GM12875 (cell line): ENCODE results near the gene CCT3.
"Not testable (repeated sequence)": the region's sequence is repeated elsewhere in the genome, so short reads cannot be mapped to it uniquely, and the experiment has no call there.

ENCODE experiments used
- H3K4me3 ChIP-seq: one replicate; pipeline ENCODE4 v1.5.1; 2011; ENCODE audit warnings: low read depth, low read length, control low read depth
- TF ChIP-seq, protein P1 (sequence below): IDR thresholded peaks from 2 replicates; pipeline ENCODE4 v1.5.1; 2011; ENCODE audit warnings: low read depth, mild to moderate bottlenecking, control low read depth, inconsistent platforms, low read length, moderate library complexity, borderline replicate concordance; ENCODE audit not compliant: insufficient read depth

The CCT3 gene

DNA sequence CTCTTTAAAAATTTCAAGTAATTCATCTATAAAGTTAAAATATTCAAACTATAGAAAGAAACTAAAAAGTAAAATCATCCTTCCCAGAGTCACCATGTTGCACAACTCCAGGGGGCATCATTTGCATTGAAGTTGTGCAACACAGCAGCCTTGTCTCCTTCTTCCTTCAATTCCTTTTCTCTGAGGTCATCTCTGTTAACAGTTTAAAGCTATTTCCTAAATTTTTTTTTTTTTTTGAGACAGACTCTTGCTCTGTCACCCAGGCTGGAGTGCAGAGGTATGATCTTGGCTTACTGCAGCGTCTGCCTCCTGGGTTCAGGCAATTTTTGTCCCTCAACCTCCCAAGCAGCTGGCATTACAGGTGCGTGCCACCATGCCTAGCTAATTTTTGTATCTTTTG is 38.1 kb upstream of the CCT3 start:
- TF ChIP-seq, protein P1, sequence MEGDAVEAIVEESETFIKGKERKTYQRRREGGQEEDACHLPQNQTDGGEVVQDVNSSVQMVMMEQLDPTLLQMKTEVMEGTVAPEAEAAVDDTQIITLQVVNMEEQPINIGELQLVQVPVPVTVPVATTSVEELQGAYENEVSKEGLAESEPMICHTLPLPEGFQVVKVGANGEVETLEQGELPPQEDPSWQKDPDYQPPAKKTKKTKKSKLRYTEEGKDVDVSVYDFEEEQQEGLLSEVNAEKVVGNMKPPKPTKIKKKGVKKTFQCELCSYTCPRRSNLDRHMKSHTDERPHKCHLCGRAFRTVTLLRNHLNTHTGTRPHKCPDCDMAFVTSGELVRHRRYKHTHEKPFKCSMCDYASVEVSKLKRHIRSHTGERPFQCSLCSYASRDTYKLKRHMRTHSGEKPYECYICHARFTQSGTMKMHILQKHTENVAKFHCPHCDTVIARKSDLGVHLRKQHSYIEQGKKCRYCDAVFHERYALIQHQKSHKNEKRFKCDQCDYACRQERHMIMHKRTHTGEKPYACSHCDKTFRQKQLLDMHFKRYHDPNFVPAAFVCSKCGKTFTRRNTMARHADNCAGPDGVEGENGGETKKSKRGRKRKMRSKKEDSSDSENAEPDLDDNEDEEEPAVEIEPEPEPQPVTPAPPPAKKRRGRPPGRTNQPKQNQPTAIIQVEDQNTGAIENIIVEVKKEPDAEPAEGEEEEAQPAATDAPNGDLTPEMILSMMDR: no peak

DNA sequence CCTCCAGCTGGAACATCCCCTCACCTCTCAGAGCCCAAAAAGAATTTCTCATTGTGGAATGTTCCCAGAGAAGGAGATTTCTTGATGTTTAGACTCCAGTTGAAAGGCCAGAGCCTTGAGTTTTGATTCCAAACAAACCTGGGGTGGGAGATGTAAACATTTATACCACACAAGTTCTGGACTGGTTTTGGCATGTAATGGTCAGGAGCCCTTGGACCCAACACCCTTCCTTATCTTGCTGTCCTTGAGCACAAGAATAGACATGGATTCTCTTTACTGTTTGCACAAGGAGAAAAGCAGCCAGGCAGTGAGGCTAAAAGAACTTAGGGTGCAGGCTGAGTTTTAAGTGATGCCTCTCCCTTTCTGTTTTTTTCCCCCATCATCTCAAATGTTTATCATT is 35.5 kb upstream of the CCT3 start:
- TF ChIP-seq, protein P1: no peak
- no peak overlapping the region for H3K4me3 ChIP-seq

More for the DNA sequence above, 38.1 kb upstream of the CCT3 start:
- no peak overlapping the region for H3K4me3 ChIP-seq

DNA sequence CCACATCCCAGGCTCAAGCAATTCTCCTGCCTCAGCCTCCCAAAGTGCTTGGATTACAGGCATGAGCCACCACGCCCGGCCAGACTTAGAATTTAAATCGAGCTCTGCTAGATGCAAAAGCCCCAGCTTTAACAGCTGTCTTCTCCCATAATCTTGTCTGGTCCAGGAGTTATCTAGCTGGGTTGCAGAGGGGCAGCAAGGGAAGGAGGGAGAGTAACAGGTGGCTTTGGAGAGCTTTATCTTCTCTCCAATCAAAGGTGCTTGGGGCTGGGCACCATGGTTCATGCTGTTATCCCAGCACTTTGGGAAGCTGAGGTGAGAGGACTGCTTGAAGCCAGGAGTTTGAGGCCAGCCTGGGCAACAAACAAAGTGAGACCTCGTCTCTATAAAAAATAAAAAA is 34.8 kb upstream of the CCT3 start:
- H3K4me3 ChIP-seq: no peak overlapping the region
- TF ChIP-seq, protein P1: no peak

DNA sequence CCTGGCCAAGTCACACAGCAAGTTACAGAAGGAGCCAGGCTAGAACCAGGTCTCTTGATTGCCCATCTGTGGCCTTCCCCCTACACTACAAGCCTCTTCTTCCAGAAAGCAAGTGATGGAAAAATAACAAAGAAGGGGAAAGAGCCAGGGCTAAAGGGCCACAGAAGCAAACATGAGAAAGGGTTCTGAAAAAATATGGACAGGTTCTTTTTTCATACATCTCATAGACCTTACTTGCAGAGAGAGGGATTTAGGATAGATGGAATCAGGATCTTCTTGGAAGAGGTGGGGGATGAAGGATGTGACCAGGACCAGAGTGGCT is 34.1 kb upstream of the CCT3 start:
- no peak overlapping the region for H3K4me3 ChIP-seq
- TF ChIP-seq, protein P1: no peak

DNA sequence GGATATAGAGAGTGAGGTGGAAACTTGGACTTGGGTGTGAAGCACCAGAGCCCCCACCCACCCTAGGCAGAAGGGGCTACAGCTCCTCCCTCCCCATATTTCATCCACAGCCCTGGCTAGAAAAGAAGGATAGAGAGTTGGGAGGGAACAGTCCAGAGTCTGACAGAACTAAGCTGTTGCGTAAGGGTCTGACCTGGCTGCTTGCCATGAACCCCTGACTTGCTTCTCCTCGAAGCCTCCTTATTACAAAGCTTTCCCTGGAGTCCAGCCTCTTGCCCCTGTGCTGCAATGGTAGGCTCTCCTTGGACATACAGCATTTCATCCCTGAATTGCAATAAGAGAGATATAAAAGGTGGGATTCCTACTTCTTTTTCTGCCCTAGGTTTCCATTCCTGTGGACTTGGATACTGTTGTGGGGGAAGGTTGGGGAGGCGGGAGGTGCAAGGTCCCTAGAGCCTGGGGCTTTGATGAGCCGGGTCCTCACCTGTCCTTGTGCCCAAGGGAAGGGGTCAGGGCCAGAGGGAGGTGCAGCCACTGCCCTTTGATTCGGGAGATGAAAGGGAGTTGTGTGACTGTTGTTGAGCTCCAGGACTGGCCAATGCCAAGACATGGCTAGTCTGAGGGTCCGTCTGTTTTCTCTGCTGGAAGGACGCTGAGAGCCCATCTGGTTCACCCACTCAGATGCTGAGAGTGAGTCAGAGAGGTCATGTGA is 33.6 kb upstream of the CCT3 start:
- TF ChIP-seq, protein P1: no peak
- H3K4me3 ChIP-seq: no peak overlapping the region

DNA sequence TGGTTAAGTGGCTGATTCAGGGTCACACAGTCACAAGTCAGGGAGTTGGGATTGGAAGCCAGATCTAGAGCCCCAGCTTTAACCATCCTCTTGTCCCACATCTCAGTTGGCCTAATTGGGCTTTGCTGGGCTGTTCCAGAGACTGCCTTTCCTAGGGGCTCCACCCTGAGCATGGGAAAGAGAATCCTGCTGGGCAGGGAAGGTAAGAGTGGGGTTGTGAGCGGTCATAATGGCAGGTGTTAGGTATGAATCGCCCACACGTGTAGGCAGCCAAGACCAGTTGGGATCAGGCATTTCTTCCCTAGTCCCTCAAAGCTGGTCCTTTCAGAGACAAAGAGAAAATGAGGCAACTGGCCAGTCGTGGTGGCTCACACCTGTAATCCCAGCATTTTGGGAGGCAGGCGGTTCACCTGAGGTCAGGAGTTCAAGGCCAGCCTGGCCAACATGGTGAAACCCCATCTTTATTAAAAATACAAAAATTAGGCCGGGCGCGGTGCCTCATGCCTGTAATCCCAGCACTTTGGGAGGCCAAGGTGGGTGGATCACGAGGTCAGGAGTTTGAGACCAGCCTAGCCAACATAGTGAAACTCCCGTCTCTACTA is 31.7 kb upstream of the CCT3 start:
- H3K4me3 ChIP-seq: not testable (repeated sequence)

DNA sequence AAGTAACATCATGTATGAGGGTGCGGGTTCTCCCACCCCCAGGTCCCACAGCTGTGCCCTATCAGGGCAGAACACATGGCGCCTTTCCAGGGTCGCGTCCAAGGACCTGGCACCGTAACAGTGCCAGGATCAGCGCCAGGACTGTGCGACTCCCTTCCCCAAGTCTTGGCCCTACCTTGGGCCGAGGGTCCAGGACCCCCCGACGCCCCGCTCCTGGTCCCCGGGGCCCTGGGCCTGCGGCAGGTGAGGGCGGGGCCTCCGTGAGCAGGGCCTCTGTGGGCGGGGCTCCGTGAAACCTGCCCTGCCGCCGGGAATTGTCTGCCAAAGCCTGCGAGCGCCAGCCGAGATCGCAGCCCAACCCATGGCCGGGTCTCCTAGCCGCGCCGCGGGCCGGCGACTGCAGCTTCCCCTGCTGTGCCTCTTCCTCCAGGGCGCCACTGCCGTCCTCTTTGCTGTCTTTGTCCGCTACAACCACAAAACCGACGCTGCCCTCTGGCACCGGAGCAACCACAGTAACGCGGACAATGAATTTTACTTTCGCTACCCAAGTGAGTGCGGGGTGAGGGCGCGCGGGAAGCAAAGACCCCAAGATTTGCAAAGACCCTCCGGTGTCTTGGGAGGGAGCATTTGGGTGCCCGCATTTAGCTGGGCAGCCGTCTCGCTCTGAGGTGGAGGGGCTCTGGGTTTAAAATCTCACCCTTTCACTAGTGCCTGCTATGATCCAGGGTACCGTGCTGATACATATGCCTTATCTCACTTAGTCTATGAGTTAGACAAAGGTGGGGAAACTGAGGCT is 31.0 kb upstream of the CCT3 start, which contains the start of gene RHBG:
TSS of gene RHBG (plus strand) at position 323 of the 796 bp plus-strand sequence. CDS start at position 362, 39 bp downstream.
- H3K4me3 ChIP-seq: no peak within 1 kb of the TSS
- TF ChIP-seq, protein P1: no peak
